ENCODE data around the gene EAPP.
"Not testable (repeated sequence)": the region's sequence is repeated elsewhere in the genome, so short reads cannot be mapped to it uniquely, and the experiment has no call there.

EAPP gene

DNA sequence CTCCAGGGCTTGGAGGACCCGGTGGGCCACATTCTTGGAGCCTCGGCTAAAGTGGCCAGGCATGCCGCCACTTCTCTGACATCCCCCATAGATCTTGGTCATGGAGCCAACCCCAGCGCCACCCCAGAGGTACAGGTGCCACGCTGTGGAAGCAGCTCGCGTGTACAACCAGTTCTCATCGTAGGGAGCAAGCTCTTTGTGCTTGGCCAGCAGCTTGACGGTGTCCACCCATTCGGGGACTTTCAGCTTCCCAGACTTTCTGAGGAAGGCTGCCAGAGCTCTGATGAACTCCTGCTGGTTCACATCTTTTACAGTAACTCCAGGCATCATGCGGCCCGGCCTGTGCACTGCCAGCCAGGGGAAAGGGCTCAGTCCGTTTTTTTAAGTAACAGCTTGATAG, 29.3 kb upstream of the EAPP start:
- H3K4me2 ChIP-seq (ENCODE audit: low read length): no peak overlapping the region
- no peaks in the 10 kb centered on the region for H3K79me2 ChIP-seq (ENCODE audit: control insufficient read depth, low read length)
- no peak overlapping the region for H3K4me3 ChIP-seq (ENCODE audit: low read length)
- no peaks in the 10 kb centered on the region for H3K9me3 ChIP-seq (ENCODE audit: control insufficient read depth, insufficient read depth, low read length)
- no peaks in the 10 kb centered on the region for H4K20me1 ChIP-seq (ENCODE audit: control insufficient read depth, insufficient read depth, low read depth, low read length)
- H3K36me3 ChIP-seq (ENCODE audit: control insufficient read depth, low read length): peaks cover 39% of the 10 kb centered on the region
- H3K9me2 ChIP-seq (replicated peaks; ENCODE audit: control insufficient read depth, low read length): no peaks in the 10 kb centered on the region
- H3F3A ChIP-seq (ENCODE audit: control insufficient read depth, insufficient read depth): no peaks in the 10 kb centered on the region; the same call in 1 of the 2 replicates
- H3K4me1 ChIP-seq (ENCODE audit: control insufficient read depth, low read length): no peaks in the 10 kb centered on the region
- no peaks in the 10 kb centered on the region for H3K27me3 ChIP-seq (ENCODE audit: control insufficient read depth, low read length)
- TF ChIP-seq, protein P1, sequence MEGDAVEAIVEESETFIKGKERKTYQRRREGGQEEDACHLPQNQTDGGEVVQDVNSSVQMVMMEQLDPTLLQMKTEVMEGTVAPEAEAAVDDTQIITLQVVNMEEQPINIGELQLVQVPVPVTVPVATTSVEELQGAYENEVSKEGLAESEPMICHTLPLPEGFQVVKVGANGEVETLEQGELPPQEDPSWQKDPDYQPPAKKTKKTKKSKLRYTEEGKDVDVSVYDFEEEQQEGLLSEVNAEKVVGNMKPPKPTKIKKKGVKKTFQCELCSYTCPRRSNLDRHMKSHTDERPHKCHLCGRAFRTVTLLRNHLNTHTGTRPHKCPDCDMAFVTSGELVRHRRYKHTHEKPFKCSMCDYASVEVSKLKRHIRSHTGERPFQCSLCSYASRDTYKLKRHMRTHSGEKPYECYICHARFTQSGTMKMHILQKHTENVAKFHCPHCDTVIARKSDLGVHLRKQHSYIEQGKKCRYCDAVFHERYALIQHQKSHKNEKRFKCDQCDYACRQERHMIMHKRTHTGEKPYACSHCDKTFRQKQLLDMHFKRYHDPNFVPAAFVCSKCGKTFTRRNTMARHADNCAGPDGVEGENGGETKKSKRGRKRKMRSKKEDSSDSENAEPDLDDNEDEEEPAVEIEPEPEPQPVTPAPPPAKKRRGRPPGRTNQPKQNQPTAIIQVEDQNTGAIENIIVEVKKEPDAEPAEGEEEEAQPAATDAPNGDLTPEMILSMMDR (IDR thresholded peaks at IDR 0.05; ENCODE audit: low read depth, low read length, poor library complexity, severe bottlenecking): no peak
- no peak for TF ChIP-seq EZH2phosphoT487 (IDR thresholded peaks at IDR 0.05; ENCODE audit: borderline replicate concordance, low read length)
- no peak overlapping the region for H3K27ac ChIP-seq (ENCODE audit: low read depth, low read length)

DNA sequence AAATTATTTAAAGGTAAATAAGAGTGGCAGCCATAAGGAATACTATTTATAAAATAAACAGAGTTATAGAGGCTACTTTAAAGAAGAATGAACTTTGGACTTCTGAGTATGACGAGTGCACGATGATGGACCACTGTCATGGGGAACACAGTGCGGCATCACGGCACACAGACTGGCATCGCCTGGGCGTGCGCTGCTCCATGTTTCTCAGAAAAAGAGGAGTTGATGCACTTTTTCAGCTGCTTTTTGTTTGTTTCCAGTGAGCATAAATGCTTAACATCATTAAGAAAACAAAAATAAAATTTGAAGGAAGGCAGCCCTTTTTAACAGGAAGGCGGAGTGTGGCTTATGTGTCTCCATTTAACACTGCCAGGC, 23.3 kb upstream of the EAPP start:
- Histone ChIP-seq H3K4me1 (ENCODE audit: control insufficient read depth, low read length) (no peaks in the 10 kb centered on the region), H3K36me3 (ENCODE audit: control insufficient read depth, low read length) (peaks cover 15% of the 10 kb centered on the region), H3K4me2 (ENCODE audit: low read length) (no peak overlapping the region), H3K79me2 (ENCODE audit: control insufficient read depth, low read length) (no peaks in the 10 kb centered on the region), H3K27me3 (ENCODE audit: control insufficient read depth, low read length) (no peaks in the 10 kb centered on the region), H4K20me1 (ENCODE audit: control insufficient read depth, insufficient read depth, low read depth, low read length) (no peaks in the 10 kb centered on the region), H3K9me3 (ENCODE audit: control insufficient read depth, insufficient read depth, low read length) (no peaks in the 10 kb centered on the region), H3K27ac (ENCODE audit: low read depth, low read length) (no peak overlapping the region), H3K9me2 (replicated peaks; ENCODE audit: control insufficient read depth, low read length) (no peaks in the 10 kb centered on the region), H3K4me3 (ENCODE audit: low read length) (no peak overlapping the region), H3F3A (ENCODE audit: control insufficient read depth, insufficient read depth) (no peaks in the 10 kb centered on the region; the same call in 1 of the 2 replicates)
- no peak for TF ChIP-seq EZH2phosphoT487 (IDR thresholded peaks at IDR 0.05; ENCODE audit: borderline replicate concordance, low read length)
- TF ChIP-seq, protein P1 (IDR thresholded peaks at IDR 0.05; ENCODE audit: low read depth, low read length, poor library complexity, severe bottlenecking): no peak

DNA sequence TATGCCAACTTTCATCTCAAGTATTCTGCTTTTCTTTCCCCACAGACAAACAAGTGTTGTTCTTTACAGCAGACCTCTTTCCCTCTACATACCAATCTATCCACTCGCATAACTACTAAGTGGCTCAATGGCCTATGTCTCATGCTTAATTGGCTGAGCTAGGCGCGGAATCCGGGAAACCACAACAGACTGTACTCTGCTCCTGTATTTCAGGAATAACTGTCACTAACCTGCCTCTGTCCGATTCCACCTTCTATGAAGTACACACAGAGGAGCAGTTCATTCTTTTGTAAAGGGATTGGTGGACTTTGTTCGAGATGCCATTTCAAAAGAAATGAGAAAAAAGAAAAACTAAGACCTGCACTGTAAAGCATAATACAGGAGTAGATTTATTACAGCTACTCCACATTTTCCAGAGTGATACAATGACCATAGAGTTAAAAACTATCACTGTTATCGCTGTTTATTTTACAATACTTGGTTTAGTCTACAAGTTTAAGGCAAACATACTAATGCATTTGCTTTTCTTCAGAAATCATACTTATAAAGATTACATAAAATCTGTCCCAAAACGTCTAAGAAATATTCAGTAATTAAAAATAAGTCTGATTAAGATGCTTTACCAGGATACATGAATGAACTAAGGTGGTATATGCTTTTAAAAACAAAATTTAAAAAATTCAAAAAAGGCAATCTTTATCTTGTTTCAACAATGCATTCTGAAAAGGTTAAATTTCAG, 22.7 kb upstream of the EAPP start:
- H4K20me1 ChIP-seq (ENCODE audit: control insufficient read depth, insufficient read depth, low read depth, low read length); H3K4me1 ChIP-seq (ENCODE audit: control insufficient read depth, low read length); H3K9me3 ChIP-seq (ENCODE audit: control insufficient read depth, insufficient read depth, low read length); H3K36me3 ChIP-seq (ENCODE audit: control insufficient read depth, low read length); H3K4me3 ChIP-seq (ENCODE audit: low read length); H3K79me2 ChIP-seq (ENCODE audit: control insufficient read depth, low read length); H3K4me2 ChIP-seq (ENCODE audit: low read length); H3F3A ChIP-seq (ENCODE audit: control insufficient read depth, insufficient read depth); H3K27me3 ChIP-seq (ENCODE audit: control insufficient read depth, low read length); H3K9me2 ChIP-seq (replicated peaks; ENCODE audit: control insufficient read depth, low read length); H3K27ac ChIP-seq (ENCODE audit: low read depth, low read length): not testable (repeated sequence)

DNA sequence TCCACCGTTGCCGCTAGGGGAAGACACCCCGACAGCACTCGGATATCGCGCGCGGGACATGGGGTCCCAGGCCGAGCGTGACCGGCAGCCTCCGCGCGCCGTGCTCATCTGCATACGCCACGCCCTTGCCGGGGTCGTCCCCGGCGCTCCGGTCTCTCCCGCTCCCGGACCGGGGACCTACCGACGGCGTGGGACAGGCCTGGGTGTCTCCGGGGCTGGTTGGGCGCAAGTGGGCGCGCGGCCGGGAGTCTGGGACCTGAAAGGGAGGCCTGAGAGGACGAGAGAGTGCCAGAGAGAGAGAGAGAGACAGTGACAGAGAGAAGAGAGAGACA, 17.0 kb upstream of the EAPP start:
- H4K20me1 ChIP-seq (ENCODE audit: control insufficient read depth, insufficient read depth, low read depth, low read length); H3K27ac ChIP-seq (ENCODE audit: low read depth, low read length); H3K4me1 ChIP-seq (ENCODE audit: control insufficient read depth, low read length); H3K9me3 ChIP-seq (ENCODE audit: control insufficient read depth, insufficient read depth, low read length); H3K4me3 ChIP-seq (ENCODE audit: low read length); H3K27me3 ChIP-seq (ENCODE audit: control insufficient read depth, low read length); H3K9me2 ChIP-seq (replicated peaks; ENCODE audit: control insufficient read depth, low read length); H3K4me2 ChIP-seq (ENCODE audit: low read length); H3K79me2 ChIP-seq (ENCODE audit: control insufficient read depth, low read length); H3K36me3 ChIP-seq (ENCODE audit: control insufficient read depth, low read length): not testable (repeated sequence)
- peaks cover 11% of the 10 kb centered on the region for H3F3A ChIP-seq (ENCODE audit: control insufficient read depth, insufficient read depth)

DNA sequence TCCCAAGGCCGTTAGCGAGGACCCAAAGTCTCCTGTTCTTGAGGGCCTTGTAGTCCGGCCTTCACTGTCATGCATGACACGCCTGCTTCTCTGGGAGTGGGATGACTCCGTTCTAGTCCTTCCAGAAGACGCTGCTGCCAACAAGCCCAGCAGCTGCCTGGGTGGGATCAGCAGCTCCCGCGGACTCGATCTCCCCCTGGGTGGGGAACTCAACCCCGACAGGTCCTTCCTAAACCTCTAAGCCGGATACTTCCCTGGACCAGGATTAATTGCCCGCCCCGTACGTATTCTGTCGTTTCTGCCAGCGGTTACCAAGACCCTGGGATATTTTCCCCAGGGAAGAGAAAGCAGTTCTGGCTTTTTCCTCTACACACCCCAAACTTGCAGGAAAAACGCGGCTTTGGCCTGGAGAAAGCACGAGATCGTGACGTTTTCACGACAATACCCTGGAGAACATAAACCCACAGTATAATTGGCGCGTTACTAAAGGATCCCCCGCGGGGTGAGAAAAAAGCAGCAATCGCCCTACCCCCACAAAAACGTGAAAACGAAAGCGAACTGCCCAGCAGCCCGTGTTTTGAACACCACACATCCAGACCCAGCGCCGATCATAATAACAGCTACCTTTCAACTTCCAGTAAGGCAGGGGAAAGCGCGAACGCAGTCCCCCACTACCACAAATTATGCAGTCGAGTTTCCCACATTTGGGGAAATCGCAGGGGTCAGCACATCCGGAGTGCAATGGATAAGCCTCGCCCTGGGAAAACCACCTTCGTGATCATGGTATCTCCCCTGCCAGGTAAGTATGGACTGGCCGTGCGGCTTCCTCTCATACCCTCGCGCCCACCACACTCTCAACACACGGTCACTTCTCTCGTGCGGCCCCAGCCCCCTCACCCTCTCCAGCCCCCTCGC, 16.3 kb upstream of the EAPP start:
- H3K9me2 ChIP-seq (replicated peaks; ENCODE audit: control insufficient read depth, low read length); H3K4me2 ChIP-seq (ENCODE audit: low read length); H3K79me2 ChIP-seq (ENCODE audit: control insufficient read depth, low read length); H3K9me3 ChIP-seq (ENCODE audit: control insufficient read depth, insufficient read depth, low read length); H3K27ac ChIP-seq (ENCODE audit: low read depth, low read length); H3K27me3 ChIP-seq (ENCODE audit: control insufficient read depth, low read length); H4K20me1 ChIP-seq (ENCODE audit: control insufficient read depth, insufficient read depth, low read depth, low read length); H3K36me3 ChIP-seq (ENCODE audit: control insufficient read depth, low read length); H3K4me1 ChIP-seq (ENCODE audit: control insufficient read depth, low read length); H3K4me3 ChIP-seq (ENCODE audit: low read length): not testable (repeated sequence)
- peaks cover 11% of the 10 kb centered on the region for H3F3A ChIP-seq (ENCODE audit: control insufficient read depth, insufficient read depth)

Measured in DOHH2 (cell line).